ENCODE measurements around the gene ZNF800.

GRCh38 chr7:127348247-127348631, 44.3 kb downstream of the ZNF800 start:
- no peak for TF ChIP-seq RARB (CRISPR knock-in tag; IDR thresholded peaks at IDR 0.05)
- TF ChIP-seq ARNTL (CRISPR knock-in tag; IDR thresholded peaks at IDR 0.05; ENCODE audit: borderline replicate concordance, low read depth), result no peak
- no peak for TF ChIP-seq PATZ1 (CRISPR knock-in tag; IDR thresholded peaks at IDR 0.05; ENCODE audit: borderline replicate concordance)
- no peak for TF ChIP-seq ZFP3 (CRISPR knock-in tag; IDR thresholded peaks at IDR 0.05)
- TF ChIP-seq BACH2 (CRISPR knock-in tag; IDR thresholded peaks at IDR 0.05; ENCODE audit: borderline replicate concordance), result no peak
- no peak for TF ChIP-seq SNAI2 (CRISPR knock-in tag; IDR thresholded peaks at IDR 0.05)
